ENCODE results near the gene NME9.

DNA sequence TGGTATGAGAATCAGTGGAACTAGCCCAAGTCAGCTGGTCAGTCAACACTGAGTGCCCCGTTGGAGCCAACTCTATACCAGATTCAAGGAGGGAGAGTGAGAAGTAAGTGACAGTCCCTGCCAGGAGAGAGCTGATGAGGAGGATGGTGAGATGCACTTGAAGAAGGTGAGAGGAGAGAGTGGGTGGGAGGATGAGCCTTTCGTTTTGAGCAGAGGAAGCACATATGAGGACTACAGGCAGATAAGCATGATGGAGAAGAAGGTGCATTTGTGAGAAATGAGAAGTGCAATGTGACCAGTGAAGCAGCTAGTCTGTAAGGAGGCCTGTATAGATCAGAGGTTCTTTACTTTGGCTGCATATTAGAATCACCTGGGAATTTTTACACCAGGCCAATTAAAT is 40.4 kb downstream of the NME9 start:
- TF ChIP-seq, protein P1, sequence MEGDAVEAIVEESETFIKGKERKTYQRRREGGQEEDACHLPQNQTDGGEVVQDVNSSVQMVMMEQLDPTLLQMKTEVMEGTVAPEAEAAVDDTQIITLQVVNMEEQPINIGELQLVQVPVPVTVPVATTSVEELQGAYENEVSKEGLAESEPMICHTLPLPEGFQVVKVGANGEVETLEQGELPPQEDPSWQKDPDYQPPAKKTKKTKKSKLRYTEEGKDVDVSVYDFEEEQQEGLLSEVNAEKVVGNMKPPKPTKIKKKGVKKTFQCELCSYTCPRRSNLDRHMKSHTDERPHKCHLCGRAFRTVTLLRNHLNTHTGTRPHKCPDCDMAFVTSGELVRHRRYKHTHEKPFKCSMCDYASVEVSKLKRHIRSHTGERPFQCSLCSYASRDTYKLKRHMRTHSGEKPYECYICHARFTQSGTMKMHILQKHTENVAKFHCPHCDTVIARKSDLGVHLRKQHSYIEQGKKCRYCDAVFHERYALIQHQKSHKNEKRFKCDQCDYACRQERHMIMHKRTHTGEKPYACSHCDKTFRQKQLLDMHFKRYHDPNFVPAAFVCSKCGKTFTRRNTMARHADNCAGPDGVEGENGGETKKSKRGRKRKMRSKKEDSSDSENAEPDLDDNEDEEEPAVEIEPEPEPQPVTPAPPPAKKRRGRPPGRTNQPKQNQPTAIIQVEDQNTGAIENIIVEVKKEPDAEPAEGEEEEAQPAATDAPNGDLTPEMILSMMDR (IDR thresholded peaks at IDR 0.05 in 4 of 5, conservative IDR thresholded peaks at IDR 0.05 in 1 of 5), result no peak
- no peak for TF ChIP-seq POLR2A (IDR thresholded peaks at IDR 0.05)
